Uterus (tissue), 2 donors: Measurements from ENCODE around the gene NBPF12.
"Not testable (repeated sequence)": the region's sequence is repeated elsewhere in the genome, so short reads cannot be mapped to it uniquely, and the experiment has no call there.

Experiments
- CTCF ChIP-seq, 4 experiments: fragments of 200-600 bp in 2 of 4; fragments of 450-650 bp in 2 of 4; sonication (generic) in 2 of 4; IDR thresholded peaks; one replicate each; pipeline ENCODE4 v1.5.1; 2016 to 2019; ENCODE audit warnings: antibody characterized with exemption in 4 of 4, mild to moderate bottlenecking in 2 of 4, moderate library complexity in 1 of 4
- POLR2A ChIP-seq, 2 donors: fragments of 450-650 bp; IDR thresholded peaks; one replicate each; pipeline ENCODE4 v1.6.1; 2016; ENCODE audit warnings: antibody characterized with exemption in 2 of 2, mild to moderate bottlenecking in 1 of 2, moderate library complexity in 1 of 2

GRCh38 chr1:146989455-146989854 is 51.3 kb downstream of the NBPF12 start:
- not testable (repeated sequence) for TF ChIP-seq CTCF, POLR2A (IDR thresholded peaks at IDR 0.05)
